Dedifferentiated amniotic fluid mesenchymal stem cell (primary cell): ENCODE data around the gene BCL11A.

Experiments
- DNase-seq: peaks from one replicate; pipeline ENCODE4 v3.0.0-alpha.2; 2016; ENCODE audit errors: extremely low spot score

The BCL11A gene

GRCh38 chr2:60407398-60407797 lies 146.1 kb downstream of the BCL11A start:
- DNase-seq, result no peak

- DNase-seq, result no peak
These were observed 147.3 kb downstream of the BCL11A start for GRCh38 chr2:60406192-60406591.

- DNase-seq, result no peak
These were observed 148.1 kb downstream of the BCL11A start for GRCh38 chr2:60405271-60405919.
